HEK293 (cell line): ENCODE data around the gene LINC00237.

Experiments used
- ZNF433 ChIP-seq: fragments of 450-650 bp; formaldehyde crosslinking; IDR thresholded peaks from 2 replicates; pipeline ENCODE4 v1.5.1; 2016; ENCODE audit warnings: missing biosample characterization, missing genetic modification characterization, low read depth
- TF ChIP-seq, protein P1 (sequence below): fragments of 450-650 bp; formaldehyde crosslinking; optimal IDR thresholded peaks from 2 replicates; pipeline ENCODE3; 2016; ENCODE audit warnings: missing biosample characterization, mild to moderate bottlenecking, missing genetic modification characterization
- TF ChIP-seq, protein P2 (sequence below): fragments of 450-650 bp; formaldehyde crosslinking; IDR thresholded peaks from 2 replicates; pipeline ENCODE4 v1.5.1; 2016; ENCODE audit warnings: missing biosample characterization, missing genetic modification characterization
- TF ChIP-seq, protein P3 (sequence below): IDR thresholded peaks from 2 replicates; pipeline ENCODE4 v1.6.1; 2011; ENCODE audit warnings: mild to moderate bottlenecking, low read depth, low read length, borderline replicate concordance
- TF ChIP-seq, protein P4 (sequence below): fragments of 450-650 bp; formaldehyde crosslinking; IDR thresholded peaks from 2 replicates; pipeline ENCODE4 v1.5.1; 2016; ENCODE audit warnings: missing biosample characterization, missing genetic modification characterization

DNA sequence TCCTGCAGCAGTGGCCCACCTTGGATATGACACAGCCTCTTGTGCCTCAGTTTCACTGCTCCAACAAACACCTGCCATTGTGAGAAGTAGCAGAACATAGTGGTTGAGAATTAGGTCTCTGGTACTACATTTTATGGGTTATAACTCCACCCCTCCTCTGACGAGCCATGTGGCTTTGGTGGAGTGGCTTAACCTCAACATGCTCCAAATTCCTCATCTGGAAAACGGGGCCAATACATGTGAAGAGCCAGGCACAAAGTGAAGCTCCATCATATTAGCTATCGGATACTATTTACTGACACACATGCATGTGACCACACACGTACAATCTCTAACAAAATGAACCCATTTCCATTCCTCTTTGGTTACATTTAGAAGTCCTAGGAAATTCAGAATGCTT, 11.4 kb upstream of the LINC00237 start:
- TF ChIP-seq, protein P1, sequence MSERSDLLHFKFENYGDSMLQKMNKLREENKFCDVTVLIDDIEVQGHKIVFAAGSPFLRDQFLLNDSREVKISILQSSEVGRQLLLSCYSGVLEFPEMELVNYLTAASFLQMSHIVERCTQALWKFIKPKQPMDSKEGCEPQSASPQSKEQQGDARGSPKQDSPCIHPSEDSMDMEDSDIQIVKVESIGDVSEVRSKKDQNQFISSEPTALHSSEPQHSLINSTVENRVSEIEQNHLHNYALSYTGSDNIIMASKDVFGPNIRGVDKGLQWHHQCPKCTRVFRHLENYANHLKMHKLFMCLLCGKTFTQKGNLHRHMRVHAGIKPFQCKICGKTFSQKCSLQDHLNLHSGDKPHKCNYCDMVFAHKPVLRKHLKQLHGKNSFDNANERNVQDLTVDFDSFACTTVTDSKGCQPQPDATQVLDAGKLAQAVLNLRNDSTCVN (tag by site-specific recombination), result no peak
- TF ChIP-seq, protein P2, sequence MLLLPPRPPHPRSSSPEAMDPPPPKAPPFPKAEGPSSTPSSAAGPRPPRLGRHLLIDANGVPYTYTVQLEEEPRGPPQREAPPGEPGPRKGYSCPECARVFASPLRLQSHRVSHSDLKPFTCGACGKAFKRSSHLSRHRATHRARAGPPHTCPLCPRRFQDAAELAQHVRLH (tag by site-specific recombination), result no peak
- TF ChIP-seq, protein P3, sequence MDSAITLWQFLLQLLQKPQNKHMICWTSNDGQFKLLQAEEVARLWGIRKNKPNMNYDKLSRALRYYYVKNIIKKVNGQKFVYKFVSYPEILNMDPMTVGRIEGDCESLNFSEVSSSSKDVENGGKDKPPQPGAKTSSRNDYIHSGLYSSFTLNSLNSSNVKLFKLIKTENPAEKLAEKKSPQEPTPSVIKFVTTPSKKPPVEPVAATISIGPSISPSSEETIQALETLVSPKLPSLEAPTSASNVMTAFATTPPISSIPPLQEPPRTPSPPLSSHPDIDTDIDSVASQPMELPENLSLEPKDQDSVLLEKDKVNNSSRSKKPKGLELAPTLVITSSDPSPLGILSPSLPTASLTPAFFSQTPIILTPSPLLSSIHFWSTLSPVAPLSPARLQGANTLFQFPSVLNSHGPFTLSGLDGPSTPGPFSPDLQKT, result no peak
- TF ChIP-seq ZNF433 (tag by site-specific recombination), result no peak
- TF ChIP-seq, protein P4, sequence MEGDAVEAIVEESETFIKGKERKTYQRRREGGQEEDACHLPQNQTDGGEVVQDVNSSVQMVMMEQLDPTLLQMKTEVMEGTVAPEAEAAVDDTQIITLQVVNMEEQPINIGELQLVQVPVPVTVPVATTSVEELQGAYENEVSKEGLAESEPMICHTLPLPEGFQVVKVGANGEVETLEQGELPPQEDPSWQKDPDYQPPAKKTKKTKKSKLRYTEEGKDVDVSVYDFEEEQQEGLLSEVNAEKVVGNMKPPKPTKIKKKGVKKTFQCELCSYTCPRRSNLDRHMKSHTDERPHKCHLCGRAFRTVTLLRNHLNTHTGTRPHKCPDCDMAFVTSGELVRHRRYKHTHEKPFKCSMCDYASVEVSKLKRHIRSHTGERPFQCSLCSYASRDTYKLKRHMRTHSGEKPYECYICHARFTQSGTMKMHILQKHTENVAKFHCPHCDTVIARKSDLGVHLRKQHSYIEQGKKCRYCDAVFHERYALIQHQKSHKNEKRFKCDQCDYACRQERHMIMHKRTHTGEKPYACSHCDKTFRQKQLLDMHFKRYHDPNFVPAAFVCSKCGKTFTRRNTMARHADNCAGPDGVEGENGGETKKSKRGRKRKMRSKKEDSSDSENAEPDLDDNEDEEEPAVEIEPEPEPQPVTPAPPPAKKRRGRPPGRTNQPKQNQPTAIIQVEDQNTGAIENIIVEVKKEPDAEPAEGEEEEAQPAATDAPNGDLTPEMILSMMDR (tag by site-specific recombination), result no peak
